ENCODE data around the gene ASZ1.

Gene ASZ1

DNA sequence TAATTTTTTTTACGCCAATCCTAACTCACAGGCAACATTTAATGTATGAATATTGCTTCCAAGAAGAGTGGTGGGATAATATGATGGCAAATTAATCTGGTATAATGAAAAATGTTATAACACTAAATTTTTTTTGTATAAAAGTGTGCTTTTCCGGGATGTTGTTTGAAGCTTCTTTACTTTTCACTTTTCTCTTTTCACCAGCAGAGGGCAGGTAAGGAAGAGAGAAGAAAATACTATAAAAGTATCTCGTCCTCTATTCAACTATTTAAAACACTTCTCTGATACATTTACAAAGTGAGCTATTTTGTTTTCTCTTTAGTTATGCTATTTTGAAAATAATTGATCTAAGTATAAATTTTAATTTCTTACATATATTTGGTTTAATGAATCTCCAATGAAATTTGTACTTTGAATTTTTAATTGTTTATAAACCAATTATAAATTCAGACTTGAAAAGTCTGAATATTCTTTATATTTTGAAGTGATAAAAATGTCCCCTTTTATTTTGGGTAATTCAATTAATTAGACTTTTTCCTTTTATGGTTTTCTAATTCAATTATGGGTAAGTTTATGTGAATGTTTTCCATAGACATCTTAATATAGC is 31.8 kb upstream of the ASZ1 start:
- TF ChIP-seq, protein P1, sequence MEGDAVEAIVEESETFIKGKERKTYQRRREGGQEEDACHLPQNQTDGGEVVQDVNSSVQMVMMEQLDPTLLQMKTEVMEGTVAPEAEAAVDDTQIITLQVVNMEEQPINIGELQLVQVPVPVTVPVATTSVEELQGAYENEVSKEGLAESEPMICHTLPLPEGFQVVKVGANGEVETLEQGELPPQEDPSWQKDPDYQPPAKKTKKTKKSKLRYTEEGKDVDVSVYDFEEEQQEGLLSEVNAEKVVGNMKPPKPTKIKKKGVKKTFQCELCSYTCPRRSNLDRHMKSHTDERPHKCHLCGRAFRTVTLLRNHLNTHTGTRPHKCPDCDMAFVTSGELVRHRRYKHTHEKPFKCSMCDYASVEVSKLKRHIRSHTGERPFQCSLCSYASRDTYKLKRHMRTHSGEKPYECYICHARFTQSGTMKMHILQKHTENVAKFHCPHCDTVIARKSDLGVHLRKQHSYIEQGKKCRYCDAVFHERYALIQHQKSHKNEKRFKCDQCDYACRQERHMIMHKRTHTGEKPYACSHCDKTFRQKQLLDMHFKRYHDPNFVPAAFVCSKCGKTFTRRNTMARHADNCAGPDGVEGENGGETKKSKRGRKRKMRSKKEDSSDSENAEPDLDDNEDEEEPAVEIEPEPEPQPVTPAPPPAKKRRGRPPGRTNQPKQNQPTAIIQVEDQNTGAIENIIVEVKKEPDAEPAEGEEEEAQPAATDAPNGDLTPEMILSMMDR (IDR thresholded peaks at IDR 0.05; ENCODE audit: borderline replicate concordance, insufficient read depth, low read depth, low read length), result peak; percentile 31; the same call in 1 of the 2 replicates
- no peak overlapping the region for H3K4me3 ChIP-seq (ENCODE audit: low read depth, low read length)

DNA sequence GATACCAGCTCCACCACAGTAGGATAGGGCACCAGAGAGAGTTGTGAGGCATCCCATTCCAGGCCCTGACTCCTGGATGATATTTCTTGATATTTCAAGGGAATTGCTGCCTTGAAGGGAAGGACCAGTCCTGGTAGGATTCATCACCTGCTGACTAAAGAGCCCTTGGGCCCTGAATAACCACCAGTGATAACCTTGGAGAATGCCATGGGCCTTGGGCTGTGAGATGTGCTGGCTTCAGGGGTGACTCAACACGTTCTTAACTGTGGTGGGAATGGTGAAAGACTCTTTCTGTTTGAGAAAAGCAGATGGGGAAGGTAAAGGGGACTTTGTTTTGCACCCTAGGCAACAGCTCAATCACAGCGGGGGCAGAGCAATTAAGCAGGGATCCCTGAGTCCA is 21.4 kb upstream of the ASZ1 start:
- TF ChIP-seq, protein P1 (IDR thresholded peaks at IDR 0.05; ENCODE audit: borderline replicate concordance, insufficient read depth, low read depth, low read length), result no peak
- no peak overlapping the region for H3K4me3 ChIP-seq (ENCODE audit: low read depth, low read length)

DNA sequence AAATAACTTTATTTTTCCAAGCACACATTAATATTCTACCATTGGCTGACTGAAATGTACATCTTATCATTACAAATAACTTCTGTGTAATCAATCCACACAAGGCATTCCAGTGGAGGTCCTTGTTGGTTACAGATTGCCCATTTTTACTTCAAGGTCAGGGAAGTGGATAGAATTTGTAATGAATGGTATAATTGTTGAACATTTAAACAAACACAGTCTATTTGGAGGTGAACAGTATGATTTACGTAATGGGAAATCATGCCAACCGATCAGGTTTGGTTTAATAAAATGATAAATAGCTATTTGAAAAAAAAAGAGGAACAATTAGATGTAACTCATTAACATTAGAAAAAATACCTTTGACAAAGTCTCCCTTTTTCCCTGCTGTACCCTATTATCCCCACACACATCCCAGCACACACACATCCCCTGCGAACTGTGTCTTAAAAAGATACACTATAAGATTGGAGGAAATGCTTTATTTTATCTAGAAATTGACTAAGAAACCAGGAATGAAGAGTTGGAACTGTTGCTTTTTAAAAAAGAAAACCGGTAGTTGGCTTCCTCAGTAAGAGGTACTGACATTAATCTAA is 19.0 kb upstream of the ASZ1 start:
- H3K4me3 ChIP-seq (ENCODE audit: low read depth, low read length), result no peak overlapping the region
- TF ChIP-seq, protein P1 (IDR thresholded peaks at IDR 0.05; ENCODE audit: borderline replicate concordance, insufficient read depth, low read depth, low read length), result no peak

DNA sequence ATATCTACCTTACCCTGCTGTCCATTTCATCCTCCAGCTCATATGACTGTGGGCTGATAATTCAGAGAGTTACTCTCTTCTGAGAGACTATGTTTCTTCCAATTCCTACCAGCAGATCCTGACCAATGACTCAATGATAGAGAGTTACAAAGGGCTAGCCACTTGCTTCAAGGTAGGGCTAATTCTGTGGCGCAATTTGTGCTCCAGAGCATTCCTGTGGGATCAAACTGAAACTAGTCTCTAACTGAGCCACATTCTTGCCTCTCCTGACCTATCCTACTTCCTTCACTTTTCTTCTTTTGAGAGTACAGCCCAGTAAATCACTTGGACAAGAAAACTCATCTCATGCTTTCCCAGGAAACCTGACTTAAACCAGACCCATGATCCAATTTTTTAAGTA is 17.9 kb upstream of the ASZ1 start:
- H3K4me3 ChIP-seq (ENCODE audit: low read depth, low read length), result no peak overlapping the region
- TF ChIP-seq, protein P1 (IDR thresholded peaks at IDR 0.05; ENCODE audit: borderline replicate concordance, insufficient read depth, low read depth, low read length), result no peak

DNA sequence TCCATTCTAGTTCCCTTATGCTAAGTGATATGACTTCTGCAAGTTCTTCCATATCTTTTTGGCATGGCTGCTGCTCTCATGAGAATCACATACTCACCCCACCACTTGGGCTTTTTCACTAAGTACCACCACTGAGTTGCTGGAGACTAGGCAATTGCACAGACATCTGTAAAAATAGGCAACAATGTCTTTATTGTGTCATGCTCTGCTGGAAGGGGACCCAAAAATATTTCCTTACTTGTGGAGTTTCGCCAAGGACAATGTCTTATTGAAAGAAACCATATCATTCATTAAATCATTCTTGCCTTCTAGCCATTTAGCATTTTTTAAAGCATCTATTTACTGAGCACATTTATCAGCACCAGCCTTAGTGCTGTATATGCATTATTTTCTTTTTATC is 17.4 kb upstream of the ASZ1 start:
- no peak overlapping the region for H3K4me3 ChIP-seq (ENCODE audit: low read depth, low read length)
- TF ChIP-seq, protein P1 (IDR thresholded peaks at IDR 0.05; ENCODE audit: borderline replicate concordance, insufficient read depth, low read depth, low read length), result no peak

DNA sequence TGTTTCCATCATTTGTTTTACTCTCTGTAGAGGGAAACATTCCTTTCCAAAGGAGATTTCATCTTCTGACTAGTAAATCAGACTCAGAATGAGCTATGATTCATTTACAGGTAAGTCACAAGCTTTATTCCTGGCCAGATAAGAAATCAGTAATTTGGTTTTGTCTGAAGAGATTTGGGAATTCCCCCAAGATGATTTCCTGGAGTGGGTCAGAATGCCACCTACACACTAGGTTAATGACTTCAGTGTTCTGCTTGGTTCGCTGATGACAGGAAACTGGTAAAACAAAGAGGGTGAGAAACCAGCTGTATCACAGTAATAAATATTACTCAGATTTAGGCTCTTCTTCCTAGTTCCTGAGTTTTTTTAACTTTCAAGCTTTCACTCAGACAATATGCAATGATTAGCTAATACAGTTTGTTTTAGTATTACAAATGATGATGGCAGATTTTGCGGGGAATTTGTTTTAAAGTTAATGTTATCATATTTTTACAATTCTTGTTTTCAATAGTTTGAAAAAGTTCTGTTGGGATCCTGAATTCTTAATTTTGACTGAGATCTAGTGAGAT is 8.3 kb upstream of the ASZ1 start:
- no peak overlapping the region for H3K4me3 ChIP-seq (ENCODE audit: low read depth, low read length)
- TF ChIP-seq, protein P1 (IDR thresholded peaks at IDR 0.05; ENCODE audit: borderline replicate concordance, insufficient read depth, low read depth, low read length), result no peak
